NB4 (cell line): Measurements from ENCODE around the gene SHKBP1.

Experiments
- CTCF ChIP-seq: IDR thresholded peaks from one replicate; pipeline ENCODE4 v1.5.1; 2012; ENCODE audit warnings: low read depth, low read length
- POLR2A ChIP-seq: IDR thresholded peaks from 2 replicates; pipeline ENCODE4 v1.6.1; 2011; ENCODE audit warnings: mild to moderate bottlenecking; ENCODE audit not compliant: insufficient read length; ENCODE audit errors: extremely low read depth

DNA sequence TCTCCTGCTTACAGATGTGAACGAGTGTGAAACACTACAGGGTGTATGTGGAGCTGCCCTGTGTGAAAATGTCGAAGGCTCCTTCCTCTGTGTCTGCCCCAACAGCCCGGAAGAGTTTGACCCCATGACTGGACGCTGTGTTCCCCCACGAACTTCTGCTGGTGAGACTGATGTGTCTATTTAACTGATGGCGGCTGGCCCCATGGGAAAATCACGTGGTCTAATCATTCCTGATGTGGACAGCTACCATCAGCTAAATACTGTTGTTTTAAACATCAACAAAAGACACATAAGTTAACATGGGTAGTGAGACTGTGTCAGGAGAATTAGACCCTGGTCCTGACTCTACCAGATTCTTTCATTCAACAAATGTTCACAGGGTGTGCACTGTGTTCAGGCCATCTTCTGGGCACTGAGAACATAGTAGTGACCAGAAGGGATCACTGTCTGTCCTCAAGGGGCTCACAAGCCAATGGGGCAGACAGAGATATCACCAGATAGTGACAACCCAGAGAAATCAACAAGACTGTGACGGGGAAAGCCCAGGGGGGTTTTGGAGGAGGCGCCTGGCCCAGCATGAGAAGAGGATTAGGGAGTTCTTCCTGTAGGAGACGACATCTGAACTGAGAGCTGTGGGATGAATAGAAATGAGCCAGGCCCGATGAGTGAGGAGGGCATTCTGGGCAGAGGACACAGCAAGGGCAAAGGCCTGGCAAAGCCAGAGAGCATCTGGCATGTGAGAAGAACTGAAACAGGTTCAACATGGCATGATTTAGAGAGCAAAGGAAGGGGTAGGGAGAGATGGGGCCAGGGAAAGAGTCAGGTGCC lies 42.9 kb downstream of the SHKBP1 start:
- no peak for TF ChIP-seq POLR2A
- TF ChIP-seq CTCF: no peak
